GM23338 (cell line): Measurements from ENCODE around the gene GDPD4. TPM values are rescaled to one million over a fixed set of nuclear protein-coding genes. Genes with fewer than 3 reads are reported as not detected.

Experiments used
- ATAC-seq: fragments of 200-7000 bp; cut with Tn5 transposase; 3 replicates; pipeline ENCODE4 v1.9.1; 2020
- DNase-seq: peaks from one replicate; pipeline ENCODE4 v3.0.0-alpha.2; 2015; ENCODE audit warnings: low spot score
- H2AFZ ChIP-seq: fragments of 200-600 bp; sonication (generic); 2 replicates; pipeline ENCODE4 v1.8.0; 2016; ENCODE audit warnings: antibody characterized with exemption, mild to moderate bottlenecking, moderate library complexity
- H3F3A ChIP-seq: fragments of 200-600 bp; sonication (generic); replicated peaks from 2 replicates; pipeline ENCODE4 v1.8.0; 2017; ENCODE audit warnings: antibody characterized with exemption, mixed run types, low read depth
- H3K27ac ChIP-seq: fragments of 200-600 bp; sonication (generic); 2 replicates; pipeline ENCODE4 v1.6.1; 2016; ENCODE audit warnings: low read depth
- H3K27me3 ChIP-seq: fragments of 200-600 bp; sonication (generic); 2 replicates; pipeline ENCODE4 v1.8.0; 2016; ENCODE audit warnings: mild to moderate bottlenecking, mixed run types, moderate library complexity; ENCODE audit not compliant: insufficient read depth
- H3K36me3 ChIP-seq: fragments of 200-600 bp; sonication (generic); 2 replicates; pipeline ENCODE4 v1.8.0; 2016; ENCODE audit warnings: mild to moderate bottlenecking; ENCODE audit not compliant: insufficient read depth
- H3K4me1 ChIP-seq: fragments of 200-600 bp; sonication (generic); 2 replicates; pipeline ENCODE4 v1.8.0; 2016; ENCODE audit warnings: mild to moderate bottlenecking, moderate library complexity; ENCODE audit not compliant: insufficient read depth
- H3K4me2 ChIP-seq: fragments of 200-600 bp; sonication (generic); 2 replicates; pipeline ENCODE4 v1.7.1; 2017; ENCODE audit warnings: mixed run types
- H3K4me3 ChIP-seq: fragments of 200-600 bp; sonication (generic); 2 replicates; pipeline ENCODE4 v1.6.1; 2016; ENCODE audit warnings: mixed run types
- H3K79me2 ChIP-seq: fragments of 200-600 bp; sonication (generic); replicated peaks from 2 replicates; pipeline ENCODE4 v1.8.0; 2017; ENCODE audit warnings: mild to moderate bottlenecking; ENCODE audit not compliant: insufficient read depth
- H3K9me2 ChIP-seq: fragments of 200-600 bp; sonication (generic); 2 replicates; pipeline ENCODE4 v1.8.0; 2017; ENCODE audit not compliant: insufficient read depth
- H4K20me1 ChIP-seq: fragments of 200-600 bp; sonication (generic); replicated peaks from 2 replicates; pipeline ENCODE4 v1.8.0; 2017; ENCODE audit warnings: mild to moderate bottlenecking; ENCODE audit not compliant: insufficient read depth
- H3K27ac Mint-ChIP-seq: 2 replicates; pipeline ENCODE4 v1.8.0; 2020; ENCODE audit warnings: inconsistent platforms, mild to moderate bottlenecking, moderate library complexity, mixed read lengths
- H3K27me3 Mint-ChIP-seq: 3 replicates; pipeline ENCODE4 v1.8.0; 2022; ENCODE audit warnings: low read depth, mild to moderate bottlenecking, moderate library complexity, mixed read lengths, inconsistent platforms; ENCODE audit not compliant: insufficient read depth, poor library complexity
- H3K36me3 Mint-ChIP-seq: 3 replicates; pipeline ENCODE4 v1.8.0; 2021; ENCODE audit warnings: low read depth, mild to moderate bottlenecking, inconsistent platforms, moderate library complexity, mixed read lengths
- H3K4me1 Mint-ChIP-seq: 3 replicates; pipeline ENCODE4 v1.8.0; 2020; ENCODE audit warnings: mild to moderate bottlenecking, inconsistent platforms, mixed read lengths
- H3K4me3 Mint-ChIP-seq: 3 replicates; pipeline ENCODE4 v1.8.0; 2021; ENCODE audit warnings: moderate library complexity, mild to moderate bottlenecking, inconsistent platforms, mixed read lengths
- H3K9me3 Mint-ChIP-seq: 3 replicates; pipeline ENCODE4 v1.8.0; 2020; ENCODE audit warnings: moderate library complexity, mild to moderate bottlenecking, inconsistent platforms, mixed read lengths
- CTCF ChIP-seq, 2 experiments: fragments of 200-600 bp in 1 of 2; sonication (generic) in 1 of 2; conservative IDR thresholded peaks; 2 replicates each; pipeline versions ENCODE4 v1.5.1 to v1.6.1; 2016 to 2017; ENCODE audit warnings: antibody characterized with exemption in 2 of 2, low read depth in 2 of 2, mild to moderate bottlenecking in 2 of 2, moderate library complexity in 1 of 2
- EZH2 ChIP-seq: fragments of 200-600 bp; sonication (generic); IDR thresholded peaks from one replicate; pipeline ENCODE4 v1.8.0; 2017; ENCODE audit warnings: antibody characterized with exemption, mild to moderate bottlenecking, low read depth; ENCODE audit not compliant: unreplicated experiment
- EZH2phosphoT487 ChIP-seq: fragments of 200-600 bp; sonication (generic); IDR thresholded peaks from one replicate; pipeline ENCODE4 v1.8.1; 2018; ENCODE audit warnings: antibody characterized with exemption; ENCODE audit not compliant: unreplicated experiment
- JUNB ChIP-seq: IDR thresholded peaks from one replicate; pipeline ENCODE4 v1.6.1; 2016; ENCODE audit warnings: antibody characterized with exemption; ENCODE audit not compliant: unreplicated experiment
- ZNF114 ChIP-seq: fragments of 250-450 bp; sonication (Bioruptor Pico); IDR thresholded peaks from 2 replicates; pipeline ENCODE4 v1.5.0; 2020; ENCODE audit warnings: mild to moderate bottlenecking, moderate library complexity
- ZNF462 ChIP-seq: fragments of 250-450 bp; sonication (Bioruptor Pico); IDR thresholded peaks from 2 replicates; pipeline ENCODE4 v1.5.0; 2020; ENCODE audit warnings: mild to moderate bottlenecking, moderate library complexity
- polyA plus RNA-seq: library from polyadenylated mRNA; unstranded; fragments of >200 nt; fragmentation: Nextera tagmentation; extraction: Ambion mirVana; gene quantifications from 2 replicates; pipeline ENCODE4 v1.2.1, GENCODE V29; 2016
- total RNA-seq: library from RNA; depleted of rRNA; stranded (reverse); fragments of >200 nt; shearing (Covaris generic); gene quantifications from 2 replicates; pipeline ENCODE4 v1.2.3, GENCODE V29; 2014

The GDPD4 gene
- total and polyA plus RNA-seq, 2 experiments from 2014 or later = not detected

GRCh38 chr11:77244277-77245027, 57.0 kb downstream of the GDPD4 start (continued):
- TF ChIP-seq ZNF462 (CRISPR knock-in tag) (no peak), JUNB (no peak)

DNA sequence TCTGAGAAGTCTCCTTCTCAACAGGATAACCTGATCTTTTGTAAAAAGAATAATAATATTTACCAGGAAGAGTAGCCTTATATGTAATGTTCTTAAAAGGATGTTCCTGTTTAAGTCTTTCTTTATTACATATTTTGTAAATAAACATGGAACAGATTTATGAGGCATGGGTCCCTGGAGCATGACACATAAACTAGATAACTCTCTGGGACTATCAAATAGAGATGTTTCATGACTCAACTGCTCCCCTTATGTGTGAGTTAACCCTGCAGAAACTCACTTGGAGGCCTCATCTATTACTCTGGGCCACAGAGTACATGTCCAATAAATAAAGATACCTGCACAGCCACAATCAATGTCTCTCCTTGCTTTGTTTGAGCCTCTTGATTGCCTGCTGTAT, 64.6 kb downstream of the GDPD4 start:
- H2AFZ ChIP-seq = no peak overlapping the region
- no peak overlapping the region for H3K4me3 ChIP-seq
- ATAC-seq (no peak), DNase-seq (no peak)
- H3K36me3 ChIP-seq = no peaks in the 10 kb centered on the region
- H3K27ac ChIP-seq = no peak overlapping the region
- no peaks in the 10 kb centered on the region for H3F3A ChIP-seq
- no peaks in the 10 kb centered on the region for H3K27me3 Mint-ChIP-seq
- H3K27ac Mint-ChIP-seq = no peak overlapping the region
- no peak overlapping the region for H3K4me3 Mint-ChIP-seq
- no peak overlapping the region for H3K4me2 ChIP-seq
- H3K27me3 ChIP-seq = no peaks in the 10 kb centered on the region
- TF ChIP-seq CTCF (conservative IDR thresholded peaks at IDR 0.05; ENCODE audit: low read depth in 2 of 2) (no peak), ZNF114 (no peak), EZH2 (no peak), EZH2phosphoT487 (no peak)
- no peaks in the 10 kb centered on the region for H3K4me1 ChIP-seq
- H4K20me1 ChIP-seq = no peaks in the 10 kb centered on the region
- no peaks in the 10 kb centered on the region for H3K9me2 ChIP-seq
- H3K36me3 Mint-ChIP-seq = no peaks in the 10 kb centered on the region
- no peaks in the 10 kb centered on the region for H3K9me3 Mint-ChIP-seq
- H3K4me1 Mint-ChIP-seq = no peaks in the 10 kb centered on the region
- H3K79me2 ChIP-seq = no peaks in the 10 kb centered on the region
